Left lung (tissue), 10 donors: Measurements from ENCODE around the gene ESPN. TPM values are rescaled to one million over a fixed set of nuclear protein-coding genes. Genes with fewer than 3 reads are reported as not detected.

Experiments
- ATAC-seq: fragments of 200-7000 bp; cut with Tn5 transposase; one replicate; pipeline ENCODE4 v1.9.1; 2020; ENCODE audit warnings: moderate library complexity
- DNase-seq, 4 donors: peaks; one replicate each; pipeline ENCODE4 v3.0.0-alpha.2; 2013 to 2020
- H3K27ac ChIP-seq, 2 donors: fragments of 200-600 bp; sonication (generic) in 1 of 2; one replicate each; pipeline versions ENCODE4 v1.5.0 to v1.8.0; 2020 to 2021
- H3K27me3 ChIP-seq, 2 donors: fragments of 200-600 bp; sonication (generic) in 1 of 2; one replicate each; pipeline versions ENCODE4 v1.5.0 to v1.8.0; 2020 to 2021
- H3K36me3 ChIP-seq, 2 donors: fragments of 200-600 bp; sonication (generic) in 1 of 2; one replicate each; pipeline versions ENCODE4 v1.5.0 to v1.8.0; 2020 to 2021
- H3K4me1 ChIP-seq, 2 donors: fragments of 200-600 bp; one replicate each; pipeline ENCODE4 v1.8.0; 2021
- H3K4me3 ChIP-seq, 2 donors: fragments of 200-600 bp; sonication (generic) in 1 of 2; one replicate each; pipeline versions ENCODE4 v1.5.0 to v1.8.0; 2020 to 2021; ENCODE audit warnings: mild to moderate bottlenecking in 1 of 2
- H3K9me3 ChIP-seq, 2 donors: fragments of 200-600 bp; sonication (generic) in 1 of 2; one replicate each; pipeline versions ENCODE4 v1.5.0 to v1.8.0; 2020 to 2021
- CTCF ChIP-seq, 2 donors: fragments of 200-600 bp; sonication (generic) in 1 of 2; IDR thresholded peaks; one replicate each; pipeline versions ENCODE4 v1.5.0 to v1.8.0; 2021; ENCODE audit warnings: antibody characterized with exemption in 2 of 2
- intact Hi-C, 2 donors: fragments of 100-400 bp; cut with DNase I; formaldehyde crosslinking; loops; one replicate each; pipeline versions ENCODE4 v1.11.2 to v1.14.2; 2022
- polyA plus RNA-seq, 6 donors: library from polyadenylated mRNA; unstranded; fragments of 120-200 nt; gene quantifications; one replicate each; pipeline ENCODE4 v1.2.1, GENCODE V29; 2013; ENCODE audit not compliant: insufficient read length in 6 of 6
- total RNA-seq, 2 donors: library from RNA; stranded (reverse); fragmentation: NEBNext Ultra II Directional; extraction: Animal tissue kit (Norgen Biotek cat#: 25700); gene quantifications; one replicate each; pipeline ENCODE4 v1.2.1, GENCODE V29; 2021
- donor health status: DM: no; HTN: yes; CAD: no.
- donor health status: DM: no; HTN: no; CAD: no.

ESPN gene
- total and polyA plus RNA-seq, 8 donors: 1.2 to 3.7 (median 2.2) TPM

- Histone ChIP-seq H3K36me3 (peaks cover 0 to 41% of the 10 kb centered on the region in 2 donors), H3K27ac (peak overlapping the region; percentile 24 to 62)
These were observed 47.8 kb downstream of the ESPN start for GRCh38 chr1:6472391-6472790.

GRCh38 chr1:6473156-6473555 lies 48.6 kb downstream of the ESPN start:
- Histone ChIP-seq H3K27ac (no peak overlapping the region), H3K9me3 (no peaks in the 10 kb centered on the region), H3K4me1 (no peaks in the 10 kb centered on the region), H3K4me3 (no peak overlapping the region), H3K27me3 (no peaks in the 10 kb centered on the region), H3K36me3 (peaks cover 0 to 33% of the 10 kb centered on the region in 2 donors)
- ATAC-seq (no peak), DNase-seq (no peak)
- TF ChIP-seq CTCF (IDR thresholded peaks at IDR 0.05): no peak
- intact Hi-C loops: no loop called here

More at GRCh38 chr1:6472391-6472790, 47.8 kb downstream of the ESPN start:
- H3K27me3 ChIP-seq: no peaks in the 10 kb centered on the region
- TF ChIP-seq CTCF (IDR thresholded peaks at IDR 0.05): no peak
- DNase-seq (no peak), ATAC-seq (no peak)
- no peaks in the 10 kb centered on the region for H3K4me1 ChIP-seq
- intact Hi-C loops: no loop called here
- H3K9me3 ChIP-seq: no peaks in the 10 kb centered on the region
- H3K4me3 ChIP-seq: no peak overlapping the region

GRCh38 chr1:6473974-6474814 lies 49.6 kb downstream of the ESPN start:
- Histone ChIP-seq H3K27me3 (no peaks in the 10 kb centered on the region), H3K27ac (no peak overlapping the region), H3K4me1 (no peaks in the 10 kb centered on the region), H3K36me3 (peaks cover 0 to 23% of the 10 kb centered on the region in 2 donors), H3K9me3 (no peaks in the 10 kb centered on the region), H3K4me3 (no peak overlapping the region)
- DNase-seq (no peak), ATAC-seq (no peak)
- no peak for TF ChIP-seq CTCF (IDR thresholded peaks at IDR 0.05)
- intact Hi-C loops: no loop called here

- no peaks in the 10 kb centered on the region for H3K27me3 ChIP-seq
- no peak for TF ChIP-seq CTCF (IDR thresholded peaks at IDR 0.05)
- no peak overlapping the region for H3K4me3 ChIP-seq
- H3K9me3 ChIP-seq: no peaks in the 10 kb centered on the region
- no peak overlapping the region for H3K27ac ChIP-seq
- no peak for DNase-seq
- intact Hi-C loops: no loop called here
- H3K36me3 ChIP-seq: peaks cover 0 to 19% of the 10 kb centered on the region in 2 donors
- ATAC-seq: no peak
- no peaks in the 10 kb centered on the region for H3K4me1 ChIP-seq
These were observed 50.3 kb downstream of the ESPN start for GRCh38 chr1:6474815-6475282.

GRCh38 chr1:6475381-6476133 lies 51.0 kb downstream of the ESPN start:
- no peaks in the 10 kb centered on the region for H3K4me1 ChIP-seq
- peak; percentile 92 for TF ChIP-seq CTCF (IDR thresholded peaks at IDR 0.05)
- H3K36me3 ChIP-seq: peaks cover 0 to 12% of the 10 kb centered on the region in 2 donors
- H3K9me3 ChIP-seq: no peaks in the 10 kb centered on the region
- DNase-seq: peak in 2 of 4 donors; percentile 64 to 93
- ATAC-seq: peak; percentile 82
- H3K4me3 ChIP-seq: no peak overlapping the region
- intact Hi-C loops: no loop called here
- H3K27me3 ChIP-seq: no peaks in the 10 kb centered on the region
- no peak overlapping the region for H3K27ac ChIP-seq
